HG03520 (cell line): ENCODE data around the gene SNX9.
"Not testable (repeated sequence)": the region's sequence is repeated elsewhere in the genome, so short reads cannot be mapped to it uniquely, and the experiment has no call there.

Source experiments
- ATAC-seq: cut with Tn5 transposase; IDR thresholded peaks from one replicate; pipeline ENCODE4 v1.9.1; 2021; ENCODE audit warnings: mild to moderate bottlenecking, moderate library complexity; ENCODE audit not compliant: unreplicated experiment

The SNX9 gene

DNA sequence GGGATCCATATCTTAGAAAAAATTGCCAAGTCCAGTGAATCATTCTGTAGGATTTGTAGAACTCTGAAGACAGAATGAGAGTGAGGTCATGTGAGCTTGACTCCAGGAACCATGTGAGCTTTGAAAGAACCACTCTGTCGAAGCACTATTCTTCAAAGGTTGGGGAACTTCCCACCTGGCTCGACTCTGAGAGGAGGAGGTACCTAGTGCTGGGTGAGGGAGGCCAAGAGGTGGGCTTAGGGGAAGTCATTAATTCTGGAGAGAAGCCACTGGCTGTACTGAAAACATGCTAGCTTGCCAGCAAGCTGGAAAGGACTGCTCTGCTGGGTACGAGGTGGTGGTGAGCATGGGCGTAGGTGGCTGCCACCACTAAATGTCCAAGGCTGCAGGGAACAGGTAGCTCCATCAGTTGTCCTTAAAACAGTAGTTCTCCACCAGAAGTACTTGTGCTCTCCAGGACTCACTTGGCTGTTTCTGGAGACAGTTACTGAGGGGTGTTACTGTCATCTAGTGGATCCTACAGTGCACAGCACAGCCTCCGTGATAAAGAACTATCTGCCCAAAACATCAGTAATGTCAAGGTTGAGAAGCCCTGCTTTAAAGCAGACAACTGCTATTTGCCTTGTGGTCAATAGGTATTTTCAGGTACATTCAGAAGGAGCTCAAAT lies 124.0 kb downstream of the SNX9 start:
- ATAC-seq = no peak

DNA sequence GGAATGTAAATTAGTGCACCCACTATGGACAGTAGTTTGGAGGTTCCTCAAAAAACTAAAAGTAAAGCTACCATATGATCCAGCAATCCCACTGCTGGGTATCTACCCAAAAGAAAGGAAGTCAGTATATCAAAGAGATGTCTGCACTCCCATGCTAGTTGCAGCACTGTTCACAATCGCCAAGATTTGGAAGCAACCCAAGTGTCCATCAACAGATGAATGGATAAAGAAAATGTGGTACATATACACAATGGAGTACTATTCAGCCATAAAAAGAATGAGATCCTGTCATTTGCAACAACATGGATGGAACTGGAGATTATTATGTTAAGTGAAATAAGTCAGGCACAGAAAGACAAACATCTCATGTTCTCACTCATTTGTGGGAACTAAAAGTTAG lies 127.9 kb downstream of the SNX9 start:
- not testable (repeated sequence) for ATAC-seq

DNA sequence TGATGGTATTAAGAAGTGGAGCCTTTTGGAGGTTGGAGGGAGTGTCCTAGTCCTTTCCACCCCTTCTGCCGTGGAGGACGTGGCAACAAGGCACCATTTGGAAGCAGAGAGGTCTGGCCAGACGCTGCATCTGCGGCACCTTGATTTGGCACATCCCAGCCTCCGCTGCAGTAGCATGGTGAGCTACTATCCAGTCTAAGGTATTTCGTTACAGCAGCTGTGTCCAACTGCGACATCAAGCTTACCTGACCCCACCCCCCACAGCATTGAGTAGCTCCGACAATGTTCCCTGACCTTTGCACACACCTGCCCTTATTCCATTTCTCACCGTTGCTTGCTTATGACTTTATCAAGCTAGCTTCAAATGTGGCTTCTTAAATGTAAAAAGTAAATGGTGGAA lies 128.8 kb downstream of the SNX9 start:
- ATAC-seq = no peak

DNA sequence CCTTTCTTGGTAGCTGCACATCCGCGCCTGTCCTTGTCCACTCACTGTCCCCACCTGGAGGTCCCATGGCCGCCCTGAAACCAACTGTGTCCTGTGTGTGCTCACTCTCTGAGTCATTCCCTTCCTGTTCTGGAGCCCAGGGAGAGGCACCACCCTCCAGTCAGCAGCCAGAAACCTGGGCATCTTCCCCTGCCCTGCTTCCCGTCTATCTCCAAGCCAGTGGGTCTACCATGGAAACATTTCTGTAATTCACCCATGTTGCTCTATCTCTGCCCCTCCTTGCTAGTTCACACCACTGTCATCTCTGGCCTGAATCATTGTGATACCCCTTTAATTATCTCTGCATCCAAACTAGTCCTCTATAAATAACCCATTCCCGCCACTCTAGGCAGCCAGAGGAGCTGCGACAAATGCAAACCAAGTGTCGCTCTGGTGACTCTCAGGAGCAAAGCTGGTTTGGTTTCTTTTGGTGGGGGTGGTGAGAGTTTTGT lies 129.9 kb downstream of the SNX9 start:
- no peak for ATAC-seq

DNA sequence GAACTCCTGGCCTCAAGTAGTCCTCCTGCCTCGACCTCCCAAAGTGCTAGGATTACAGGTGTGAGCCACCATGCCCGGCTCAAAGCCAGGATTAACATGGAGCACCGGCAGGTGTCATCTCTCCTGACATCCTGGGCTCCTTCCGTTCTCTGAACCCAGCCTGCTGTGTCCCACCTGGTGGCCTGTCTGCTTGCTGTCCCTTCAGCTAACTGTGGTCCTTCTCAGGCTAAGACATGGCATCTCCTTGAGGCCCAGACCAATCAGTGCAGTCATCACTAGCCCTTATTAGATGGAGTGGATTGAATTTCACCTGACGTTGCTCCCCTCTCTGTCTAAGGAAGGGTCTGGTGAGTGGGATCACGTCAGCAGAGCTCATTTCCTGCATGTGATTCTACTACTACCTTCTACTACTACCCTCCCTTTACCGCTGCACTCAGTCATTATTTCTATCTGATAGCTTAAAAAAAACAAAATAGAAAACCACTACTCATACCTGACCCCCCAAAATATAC lies 130.6 kb downstream of the SNX9 start:
- no peak for ATAC-seq

DNA sequence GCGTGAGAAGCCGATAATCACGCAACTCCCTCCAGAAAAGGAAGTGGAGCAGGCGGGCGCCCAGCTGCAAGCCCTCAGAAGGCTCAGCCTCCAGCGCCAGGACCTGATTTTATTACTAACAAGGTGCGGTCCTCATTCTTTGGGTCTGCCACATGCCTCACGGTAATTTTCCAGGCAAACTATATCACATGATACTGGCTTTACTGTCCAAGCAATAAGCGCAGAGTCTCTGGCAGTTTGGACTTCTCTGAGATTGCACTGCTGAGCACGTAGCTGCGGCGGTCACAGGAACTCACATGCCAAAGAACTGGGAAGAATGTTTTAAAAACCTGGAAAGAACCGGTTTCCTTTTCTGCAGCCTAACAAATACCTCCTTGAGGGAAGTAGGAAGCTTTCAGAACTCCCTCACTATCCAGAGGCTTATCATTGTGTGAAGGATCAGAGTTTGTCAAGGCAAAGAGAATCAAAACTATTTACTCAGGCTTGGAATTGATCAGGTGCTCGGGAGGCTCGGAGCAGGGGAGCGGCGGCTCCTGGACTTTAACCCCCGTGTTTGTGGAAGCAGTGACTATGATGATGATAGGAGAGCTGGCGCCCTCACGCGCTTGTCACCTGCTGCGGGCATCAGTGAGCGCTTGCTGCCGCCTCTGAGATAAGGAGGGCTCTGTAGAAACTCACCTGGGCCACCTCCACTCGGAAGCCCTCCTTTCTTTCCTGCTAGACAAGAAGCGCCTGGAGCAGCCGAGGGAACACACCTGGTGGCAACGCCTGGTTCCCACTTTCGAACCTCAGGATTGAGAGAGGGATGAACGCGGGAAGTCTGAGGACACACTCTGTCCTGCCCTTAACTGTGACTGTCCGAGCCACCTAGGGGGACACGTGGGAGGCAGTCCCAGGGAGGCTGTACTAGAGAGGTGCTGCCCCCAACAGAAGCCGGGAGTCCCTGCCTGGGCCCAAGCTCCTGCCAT lies 131.4 kb downstream of the SNX9 start:
- no peak for ATAC-seq

DNA sequence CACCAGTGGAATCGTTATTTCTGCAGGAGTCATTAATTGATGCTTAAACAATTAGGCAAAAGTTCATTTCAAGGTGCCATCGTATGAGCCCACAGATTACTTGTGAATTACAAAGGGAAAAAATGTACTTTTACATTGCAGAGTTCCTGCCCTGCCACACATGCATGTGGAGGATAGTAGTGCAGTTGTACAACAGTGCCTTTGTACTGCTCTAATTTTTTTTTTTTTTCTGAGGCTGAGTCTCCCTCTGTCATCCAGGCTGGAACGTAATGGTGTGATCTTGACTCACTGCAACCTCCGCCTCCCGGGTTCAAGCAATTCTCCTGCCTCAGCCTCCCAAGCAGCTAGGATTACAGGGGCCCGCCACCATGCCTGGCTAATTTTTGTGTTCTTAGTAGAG lies 132.6 kb downstream of the SNX9 start:
- ATAC-seq = no peak

DNA sequence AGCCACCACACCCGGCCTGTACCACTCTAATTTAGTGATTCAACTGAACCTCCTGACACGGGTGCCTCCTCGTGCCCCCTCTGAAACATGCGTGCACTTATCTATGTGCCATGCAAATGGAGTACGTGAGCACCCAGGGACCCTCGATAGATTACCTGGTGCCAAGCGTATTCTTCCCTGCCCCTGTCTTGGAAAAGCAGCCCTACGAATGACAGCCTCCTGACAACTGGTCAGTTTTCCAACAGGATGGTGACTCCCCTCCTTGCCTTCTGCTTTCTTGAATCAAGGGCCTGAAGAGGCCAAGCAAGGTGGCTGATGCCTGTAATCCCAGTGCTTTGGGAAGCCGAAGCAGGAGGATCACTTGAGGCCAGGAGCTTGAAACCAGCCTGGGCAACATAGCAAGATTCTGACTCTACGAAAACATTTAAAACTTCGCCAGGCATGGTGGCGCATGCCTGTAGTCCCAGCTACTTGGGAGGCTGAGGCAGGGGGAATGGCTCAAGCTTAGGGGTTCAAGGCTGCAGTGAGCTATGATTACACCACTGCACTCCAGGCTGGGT lies 133.2 kb downstream of the SNX9 start:
- no peak for ATAC-seq

DNA sequence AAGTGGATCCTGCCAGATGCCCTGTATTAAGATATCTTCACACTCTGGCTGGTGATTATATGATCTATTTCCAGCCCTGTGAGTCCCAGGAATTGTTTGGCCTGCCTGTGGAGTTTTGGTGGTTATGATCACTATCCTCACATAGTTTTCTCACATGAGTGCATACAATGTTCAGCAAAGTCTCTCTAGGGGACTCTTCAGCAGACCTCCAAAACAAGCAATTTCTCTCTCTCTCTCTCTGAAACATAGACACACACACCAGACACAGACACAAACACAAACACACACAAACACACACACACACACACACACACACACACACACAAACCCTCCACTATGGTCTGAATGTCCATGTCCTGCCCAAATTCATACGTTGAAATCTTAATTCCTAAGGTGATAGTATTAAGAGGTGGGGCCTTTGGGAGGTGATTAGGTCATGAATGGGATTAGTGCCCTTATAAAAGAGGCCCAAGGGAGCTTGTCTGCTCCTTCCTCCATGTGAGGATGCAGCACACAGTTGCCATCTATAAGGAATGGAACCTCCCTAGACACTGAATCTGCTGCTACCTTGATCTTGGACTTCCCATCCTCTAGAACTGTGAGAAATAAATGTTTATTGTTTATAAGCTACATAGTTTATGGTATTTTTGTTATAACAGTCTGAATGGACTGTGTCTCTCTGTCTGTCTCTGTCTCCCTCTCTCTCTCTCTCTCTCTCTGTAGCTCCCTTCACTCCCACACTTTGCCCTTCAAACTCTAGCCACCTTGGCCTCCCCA lies 136.6 kb downstream of the SNX9 start:
- ATAC-seq = no peak

DNA sequence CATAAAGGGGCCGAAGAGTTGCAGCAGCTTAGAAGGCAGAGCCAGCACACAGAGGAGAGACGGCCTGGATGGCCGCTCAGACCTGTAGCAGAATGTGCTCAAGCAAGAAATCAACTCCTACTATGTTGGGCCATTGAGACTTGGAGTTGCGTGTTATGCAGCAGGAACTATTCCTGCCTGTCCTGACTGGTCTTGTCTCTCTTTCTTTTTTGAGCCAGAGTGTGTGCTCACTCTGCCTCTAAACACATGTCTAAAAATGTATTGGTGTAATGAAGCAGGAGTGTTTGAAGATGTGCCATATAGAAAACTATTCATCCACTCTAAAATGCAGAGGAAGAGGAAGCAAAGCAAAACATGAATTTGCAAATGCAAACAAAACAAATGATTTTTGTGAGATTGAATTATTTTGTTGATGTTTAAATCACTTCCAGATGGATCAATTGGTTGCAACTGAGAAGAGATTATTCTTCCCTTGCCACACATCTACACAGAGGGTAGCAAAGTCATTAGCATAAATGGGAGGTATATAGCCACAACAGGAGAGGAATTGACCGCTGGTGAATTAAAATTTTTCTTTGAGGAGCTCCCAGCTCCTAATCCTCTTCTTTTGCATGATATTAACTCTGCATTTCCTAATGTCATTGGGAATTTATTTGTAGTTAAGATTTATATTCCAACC lies 138.2 kb downstream of the SNX9 start:
- no peak for ATAC-seq

DNA sequence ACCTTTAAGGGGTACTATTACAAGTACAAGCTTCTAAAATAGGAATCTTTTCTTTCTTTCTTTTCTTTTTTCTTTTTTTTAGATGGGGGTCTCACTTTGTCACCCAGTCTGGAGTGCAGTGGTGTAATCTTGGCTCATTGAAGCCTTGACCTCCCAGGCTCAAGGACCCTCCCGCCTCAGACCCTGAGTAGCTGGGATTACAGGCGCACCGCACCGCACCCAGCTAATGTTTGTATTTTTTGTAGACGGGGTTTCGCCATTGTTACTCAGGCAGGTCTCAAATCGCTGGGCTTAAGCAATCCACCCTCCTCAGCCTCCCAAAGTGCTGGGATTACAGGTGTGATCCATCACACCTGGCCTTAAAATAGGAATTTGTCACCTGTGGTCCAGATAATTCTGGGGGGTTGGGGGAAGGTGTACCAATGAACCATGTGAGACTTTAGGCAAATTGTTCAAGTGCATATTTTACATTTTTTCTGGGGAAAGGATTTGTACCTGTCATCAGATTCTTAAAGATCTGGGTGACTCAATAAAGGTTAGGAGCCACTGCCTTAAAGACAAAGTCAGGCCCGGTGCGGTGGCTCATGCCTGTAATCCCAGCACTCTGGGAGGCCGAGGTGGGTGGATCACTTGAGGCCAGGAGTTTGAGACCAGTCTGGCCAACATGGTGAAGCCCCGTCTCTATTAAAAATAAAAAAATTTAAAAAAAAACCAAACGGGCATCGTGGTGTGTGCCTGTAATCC lies 139.0 kb downstream of the SNX9 start:
- no peak for ATAC-seq

DNA sequence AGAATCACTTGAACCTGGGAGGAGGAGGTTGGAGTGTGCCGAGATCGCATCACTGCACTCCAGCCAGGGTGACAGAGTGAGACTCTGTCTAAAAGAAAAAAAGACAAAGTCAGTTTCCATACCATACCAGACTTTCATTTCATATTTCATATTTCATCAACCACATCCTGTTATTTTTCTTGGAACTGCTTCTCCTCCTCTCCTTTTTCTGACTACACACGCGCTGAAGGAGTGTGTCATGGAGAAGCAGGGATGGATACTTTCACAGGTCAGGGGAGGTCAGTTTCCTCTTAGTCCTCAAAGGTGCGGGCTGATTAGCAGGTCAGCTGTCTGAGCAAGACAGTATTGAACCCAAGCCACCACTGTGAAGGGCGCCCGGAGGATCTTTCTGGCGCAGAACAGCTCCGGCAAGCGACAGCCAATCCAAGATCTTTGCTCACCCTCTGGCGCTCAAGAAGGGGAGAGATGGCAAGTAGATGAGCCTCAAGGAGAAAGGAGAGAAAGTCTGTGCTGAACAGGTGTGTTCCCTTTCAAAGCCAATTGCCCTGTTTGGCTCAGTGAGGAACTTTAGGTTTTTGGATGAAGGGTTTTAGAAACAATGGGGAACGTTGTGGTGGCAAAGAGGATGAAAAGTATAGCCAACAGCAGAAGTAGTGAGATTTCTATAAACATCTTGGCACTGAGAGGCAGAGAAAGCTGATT lies 139.7 kb downstream of the SNX9 start:
- no peak for ATAC-seq

DNA sequence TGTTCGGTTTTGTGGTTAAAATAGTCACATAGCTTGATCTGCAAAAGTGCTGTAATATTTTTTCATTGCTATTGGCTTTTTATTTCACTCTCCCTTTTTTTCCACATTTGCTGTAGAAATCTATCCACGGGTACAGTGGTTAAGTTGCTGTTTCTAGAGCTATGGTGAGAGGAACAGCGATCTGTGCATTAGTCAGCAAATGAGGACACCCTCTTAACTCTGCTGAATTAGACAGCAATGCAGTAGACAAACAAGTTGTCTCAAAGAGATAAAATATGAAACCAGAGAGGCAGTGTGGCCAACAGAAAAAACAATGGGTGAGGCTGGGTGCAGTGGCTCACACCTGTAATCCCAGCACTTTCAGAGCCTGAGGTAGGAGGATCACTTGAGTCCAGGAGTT lies 141.1 kb downstream of the SNX9 start:
- no peak for ATAC-seq

DNA sequence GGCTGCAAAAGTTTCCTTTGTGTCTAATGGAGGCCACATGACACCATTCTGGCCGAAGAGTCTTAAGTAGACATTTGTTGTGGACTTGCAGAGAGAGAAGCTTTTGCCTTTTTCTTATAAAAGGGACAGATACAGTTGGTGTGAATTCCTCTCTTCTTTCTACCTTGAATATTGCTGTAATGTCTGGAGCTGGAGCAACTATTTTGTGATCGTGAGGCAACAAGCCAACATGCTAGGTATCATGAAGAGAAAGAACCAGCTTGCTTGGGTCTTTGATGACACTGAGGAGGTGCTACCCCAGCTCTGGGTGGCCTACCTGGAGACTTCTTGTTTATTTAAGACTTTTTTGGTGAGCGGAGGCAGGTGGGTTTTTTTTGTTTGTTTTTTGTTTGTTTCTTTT lies 142.3 kb downstream of the SNX9 start:
- no peak for ATAC-seq

DNA sequence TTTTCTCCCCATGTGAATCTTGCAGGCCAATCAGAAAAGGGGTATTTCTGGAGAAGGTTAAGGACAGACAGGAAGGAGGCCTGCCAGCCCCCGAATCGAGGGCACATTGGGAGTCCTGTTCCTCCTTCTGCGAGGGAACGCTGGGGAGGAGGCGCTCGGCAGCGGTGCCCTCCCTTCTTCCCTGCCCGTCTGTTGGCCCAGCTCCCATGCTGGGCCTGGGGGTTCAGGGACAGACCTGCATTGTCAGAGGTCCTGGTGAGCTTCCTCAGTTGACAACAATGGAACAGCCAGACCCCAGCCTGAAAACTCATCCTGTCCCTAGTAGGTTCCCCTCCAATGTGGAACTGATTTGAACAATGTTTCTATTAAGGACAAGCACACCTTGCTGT lies 143.5 kb downstream of the SNX9 start:
- ATAC-seq = no peak

DNA sequence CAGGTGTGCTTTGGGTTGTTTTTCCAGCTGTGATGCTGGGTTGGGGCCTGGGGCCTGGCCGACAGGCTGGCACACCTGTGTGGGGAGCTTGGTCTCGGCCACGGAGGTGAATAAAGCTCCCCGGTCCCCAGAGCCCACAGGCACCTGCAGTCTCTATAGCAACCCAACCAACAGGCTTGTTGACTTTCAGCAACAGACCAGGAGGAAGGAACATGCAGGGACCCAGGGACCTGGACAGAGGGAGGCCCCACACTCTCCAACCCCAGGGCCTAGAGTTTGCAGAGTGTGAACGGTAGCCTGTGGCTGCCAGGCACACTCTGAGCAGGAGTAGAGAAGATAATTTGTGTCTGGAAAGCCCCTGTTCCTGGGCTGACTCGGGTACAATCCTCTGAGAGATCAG lies 144.0 kb downstream of the SNX9 start:
- ATAC-seq = no peak

DNA sequence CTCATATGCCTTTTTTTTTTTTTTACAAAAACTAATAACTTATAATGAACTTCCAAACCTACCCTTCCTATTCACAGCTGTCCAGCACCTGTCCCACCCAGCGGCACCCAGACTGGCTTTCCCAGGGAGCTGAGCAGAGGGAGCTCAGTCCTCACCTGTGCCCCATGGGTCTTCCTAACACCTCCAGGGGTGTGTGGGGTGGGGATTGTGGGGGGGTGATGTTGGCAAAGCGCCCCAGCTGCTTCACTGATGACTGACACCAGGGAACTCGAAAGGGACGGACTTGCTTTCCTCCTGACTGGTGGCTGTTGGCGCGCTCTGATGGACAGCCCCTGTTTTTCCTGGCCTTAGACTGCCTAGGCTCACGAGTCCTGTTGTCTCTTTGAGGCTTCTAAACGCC lies 144.4 kb downstream of the SNX9 start:
- ATAC-seq = no peak

DNA sequence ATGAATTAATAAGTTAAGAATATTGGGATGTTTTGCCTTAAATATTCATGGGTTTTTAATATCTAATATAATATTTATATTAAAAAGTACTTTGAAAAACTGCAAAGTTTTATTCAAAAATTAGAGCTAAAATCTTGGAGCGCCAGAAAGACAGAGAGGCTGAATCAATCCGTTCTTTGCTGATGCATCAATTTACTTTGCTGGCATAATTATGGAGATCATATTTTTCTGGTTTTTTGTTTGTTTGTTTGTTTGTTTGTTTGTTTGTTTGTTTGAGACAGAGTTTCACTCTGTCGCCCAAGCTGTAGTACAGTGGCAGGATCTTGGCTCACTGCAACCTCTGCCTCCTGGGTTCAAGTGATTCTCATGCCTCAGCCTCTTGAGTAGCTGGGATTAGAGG lies 149.1 kb downstream of the SNX9 start:
- ATAC-seq = not testable (repeated sequence)

DNA sequence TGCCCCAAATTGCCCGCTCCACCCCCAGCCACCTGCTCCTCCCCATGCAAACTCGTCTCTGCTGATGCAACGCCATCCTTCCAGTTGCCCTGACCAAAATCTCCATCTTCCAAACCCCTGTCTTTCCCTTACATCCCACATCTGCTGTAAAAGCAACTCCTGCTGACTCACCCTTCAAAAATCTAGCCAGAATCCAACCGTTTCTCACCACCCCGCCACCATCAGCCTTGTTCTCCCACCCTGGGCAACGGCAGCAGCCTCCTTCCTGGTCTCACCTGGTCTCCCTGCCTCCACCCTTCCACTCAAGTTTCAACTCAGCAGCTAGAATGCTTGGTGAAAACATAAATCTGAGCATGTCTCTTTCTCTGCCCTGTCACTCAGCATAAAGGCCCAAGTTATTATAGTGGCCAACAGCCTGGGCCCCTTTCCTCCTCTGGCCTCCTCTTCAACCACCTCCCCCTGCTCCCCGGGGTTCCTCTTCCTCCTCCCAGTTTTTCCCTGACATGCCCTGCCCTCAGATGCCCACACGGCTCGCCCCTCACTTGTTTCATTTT lies 151.4 kb downstream of the SNX9 start:
- ATAC-seq = no peak
